Measurements from ENCODE around the gene FLOT2. TPM values are rescaled to one million over a fixed set of nuclear protein-coding genes. Genes with fewer than 3 reads are reported as not detected.

Gene FLOT2
- total and polyA plus RNA-seq, 7 donors = 30.4 to 81.1 (median 40.8) TPM

DNA sequence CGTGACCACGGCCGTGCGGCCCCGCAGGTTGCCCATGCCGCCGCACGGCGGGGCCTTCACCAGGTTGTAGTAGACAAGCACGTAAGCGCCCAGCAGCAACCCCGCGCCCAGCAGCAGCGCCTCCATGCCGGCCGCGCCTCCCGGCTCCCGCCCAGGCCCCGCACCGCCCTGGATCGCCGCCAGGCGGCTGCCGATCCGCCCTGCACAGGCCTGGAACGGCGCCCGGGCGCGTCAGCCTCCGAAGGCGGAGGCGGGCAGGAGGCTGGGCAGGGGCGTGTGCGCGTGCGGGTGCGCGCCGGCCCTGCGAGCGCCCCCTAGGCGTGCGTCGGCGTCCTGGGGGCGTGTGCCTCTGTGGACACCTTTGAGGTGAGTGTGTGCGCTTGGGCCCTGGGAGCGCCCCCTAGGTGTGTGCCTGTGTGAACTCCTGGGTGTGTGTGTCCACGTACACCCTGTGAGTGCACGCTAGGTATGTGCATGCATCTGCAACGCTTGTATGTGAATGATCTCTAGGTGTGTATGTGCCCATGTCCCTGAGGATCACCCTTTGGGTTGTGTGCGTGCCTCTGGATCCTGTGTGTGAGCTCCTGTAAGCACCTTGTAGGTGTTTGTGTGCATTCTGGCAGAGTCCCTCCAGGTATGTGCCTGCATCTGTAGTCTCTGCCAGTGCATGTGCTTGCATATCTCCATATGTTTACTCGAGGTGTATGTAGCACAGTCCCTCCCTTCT lies 5.4 kb upstream of the FLOT2 start, which contains the start of gene DHRS13:
Gene DHRS13 (minus strand): TSS at position 261 of the 727 bp plus-strand sequence. CDS start 135 bp downstream, at position 126.
- WGBS, 3 donors = 1% methylated on average over 33 to 55 of the region's 55 CpGs
- TF ChIP-seq, protein P1, sequence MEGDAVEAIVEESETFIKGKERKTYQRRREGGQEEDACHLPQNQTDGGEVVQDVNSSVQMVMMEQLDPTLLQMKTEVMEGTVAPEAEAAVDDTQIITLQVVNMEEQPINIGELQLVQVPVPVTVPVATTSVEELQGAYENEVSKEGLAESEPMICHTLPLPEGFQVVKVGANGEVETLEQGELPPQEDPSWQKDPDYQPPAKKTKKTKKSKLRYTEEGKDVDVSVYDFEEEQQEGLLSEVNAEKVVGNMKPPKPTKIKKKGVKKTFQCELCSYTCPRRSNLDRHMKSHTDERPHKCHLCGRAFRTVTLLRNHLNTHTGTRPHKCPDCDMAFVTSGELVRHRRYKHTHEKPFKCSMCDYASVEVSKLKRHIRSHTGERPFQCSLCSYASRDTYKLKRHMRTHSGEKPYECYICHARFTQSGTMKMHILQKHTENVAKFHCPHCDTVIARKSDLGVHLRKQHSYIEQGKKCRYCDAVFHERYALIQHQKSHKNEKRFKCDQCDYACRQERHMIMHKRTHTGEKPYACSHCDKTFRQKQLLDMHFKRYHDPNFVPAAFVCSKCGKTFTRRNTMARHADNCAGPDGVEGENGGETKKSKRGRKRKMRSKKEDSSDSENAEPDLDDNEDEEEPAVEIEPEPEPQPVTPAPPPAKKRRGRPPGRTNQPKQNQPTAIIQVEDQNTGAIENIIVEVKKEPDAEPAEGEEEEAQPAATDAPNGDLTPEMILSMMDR (IDR thresholded peaks at IDR 0.05) = peak; percentile 77
- peak within 1 kb of the TSS; percentile 72 for H3K27ac ChIP-seq
- ATAC-seq = peak; percentile 89 to 93 (median 91)
- no peaks in the 10 kb centered on the region for H3K9me3 ChIP-seq
- peaks cover 18% of the 10 kb centered on the region for H3K4me1 ChIP-seq
- peak within 1 kb of the TSS; percentile 78 for H3K4me3 ChIP-seq
- DNase-seq = peak; percentile 89 to 94
- intact Hi-C loops (cut with DNase I) = loop anchor here in 1 of 2 donors (5.0 kb wide), 1 partner anchor 176 kb away; the partner anchor contains the start of genes NEK8 and TLCD1
- peaks cover under 1 to 26% of the 10 kb centered on the region in 2 donors for H3K36me3 ChIP-seq (ENCODE audit: insufficient read depth in 1 of 2, low read depth in 1 of 2)
- H3K27me3 ChIP-seq (ENCODE audit: insufficient read depth in 3 of 3, low read length in 2 of 3) = no peaks in the 10 kb centered on the region

GRCh38 chr17:28901866-28902818 lies 4.6 kb upstream of the FLOT2 start:
- peak; percentile 48 to 64 (median 54) for ATAC-seq
- peak overlapping the region; percentile 72 for H3K27ac ChIP-seq
- no peaks in the 10 kb centered on the region for H3K27me3 ChIP-seq (ENCODE audit: insufficient read depth in 3 of 3, low read length in 2 of 3)
- H3K9me3 ChIP-seq = no peaks in the 10 kb centered on the region
- WGBS, 3 donors = 5 to 7% (median 6%) methylated on average over 58 to 62 of the region's 62 CpGs
- peaks cover 0 to 18% of the 10 kb centered on the region in 2 donors for H3K36me3 ChIP-seq (ENCODE audit: insufficient read depth in 1 of 2, low read depth in 1 of 2)
- TF ChIP-seq, protein P1 (IDR thresholded peaks at IDR 0.05) = no peak
- H3K4me3 ChIP-seq = peak overlapping the region; percentile 78
- peaks cover 17% of the 10 kb centered on the region for H3K4me1 ChIP-seq
- DNase-seq = peak in 1 of 2 donors; percentile 31
- intact Hi-C loops (cut with DNase I) = loop anchor here in 1 of 2 donors (5.0 kb wide), 1 partner anchor 175 kb away; the partner anchor contains the start of genes NEK8 and TLCD1

GRCh38 chr17:28900986-28901726 lies 3.6 kb upstream of the FLOT2 start:
- DNase-seq (no peak), ATAC-seq (no peak)
- H3K9me3 ChIP-seq = no peaks in the 10 kb centered on the region
- TF ChIP-seq, protein P1 (IDR thresholded peaks at IDR 0.05) = no peak
- H3K27ac ChIP-seq = no peak overlapping the region
- no peaks in the 10 kb centered on the region for H3K27me3 ChIP-seq (ENCODE audit: insufficient read depth in 3 of 3, low read length in 2 of 3)
- H3K4me3 ChIP-seq = no peak overlapping the region
- intact Hi-C loops (cut with DNase I) = loop anchor here in 1 of 2 donors (5.0 kb wide), 1 partner anchor 174 kb away; the partner anchor contains the start of genes NEK8 and TLCD1
- peaks cover 0 to 8% of the 10 kb centered on the region in 2 donors for H3K36me3 ChIP-seq (ENCODE audit: insufficient read depth in 1 of 2, low read depth in 1 of 2)
- peaks cover 17% of the 10 kb centered on the region for H3K4me1 ChIP-seq
- WGBS, 3 donors = 92 to 94% (median 94%) methylated on average over 24 of the region's 24 CpGs

DNA sequence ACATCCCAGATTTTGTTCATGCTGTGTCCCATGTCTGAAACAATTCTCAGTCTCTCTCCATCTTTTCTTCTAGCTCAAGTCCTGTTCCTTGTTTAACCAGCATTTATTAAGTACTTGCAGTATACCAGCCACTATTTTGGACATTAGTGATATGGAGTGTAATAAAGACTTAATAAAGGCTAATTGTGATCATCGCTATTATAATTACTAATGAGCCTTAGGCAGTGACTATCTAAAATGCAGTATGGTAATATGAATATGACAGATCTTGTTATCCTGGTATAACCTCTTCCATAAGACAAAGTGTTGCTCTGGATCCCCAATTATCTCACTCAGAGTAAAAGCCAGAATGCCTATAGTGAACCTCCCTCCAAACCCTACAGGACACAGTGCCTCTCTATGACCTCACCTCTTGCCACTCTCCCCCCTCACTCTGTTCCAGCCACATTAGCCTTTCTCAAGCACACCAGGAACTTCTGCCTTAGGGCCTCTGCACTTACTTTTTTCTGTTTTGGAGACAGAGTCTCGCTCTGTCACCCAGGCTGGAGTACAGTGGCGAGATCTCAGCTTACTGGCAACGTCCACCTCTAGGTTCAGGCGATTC lies 1.8 kb upstream of the FLOT2 start:
- 96 to 97% (median 96%) methylated on average over 5 of the region's 5 CpGs for WGBS, 3 donors
- no peaks in the 10 kb centered on the region for H3K36me3 ChIP-seq (ENCODE audit: insufficient read depth in 1 of 2, low read depth in 1 of 2)
- no peak for ATAC-seq
- intact Hi-C loops (cut with DNase I) = loop anchor here (5.0 to 10.0 kb wide), 3 partner anchors 42 to 137 kb away; partner anchors contain the start of gene ERAL1 (in 2 of the 2)
- H3K9me3 ChIP-seq = no peaks in the 10 kb centered on the region
- no peaks in the 10 kb centered on the region for H3K27me3 ChIP-seq (ENCODE audit: insufficient read depth in 3 of 3, low read length in 2 of 3)
- peak overlapping the region; percentile 92 for H3K27ac ChIP-seq
- TF ChIP-seq, protein P1 (IDR thresholded peaks at IDR 0.05) = no peak
- no peak for DNase-seq
- peaks cover 17% of the 10 kb centered on the region for H3K4me1 ChIP-seq
- no peak overlapping the region for H3K4me3 ChIP-seq

All from psoas muscle (tissue), 8 donors.